ENCODE measurements around the gene PRR29. TPM values are rescaled to one million over a fixed set of nuclear protein-coding genes. Genes with fewer than 3 reads are reported as not detected.

PRR29 gene
- polyA plus RNA-seq, 1 donor from 2014 or later: 2.8 TPM

- H4K20me1 ChIP-seq (ENCODE audit: insufficient read depth): no peaks in the 10 kb centered on the region
- no peak overlapping the region for H3K4me2 ChIP-seq (ENCODE audit: low read length)
- TF ChIP-seq TAF1 (IDR thresholded peaks at IDR 0.05; ENCODE audit: low read depth) (no peak), POLR2AphosphoS5 (IDR thresholded peaks at IDR 0.05) (no peak), RAD21 (conservative IDR thresholded peaks at IDR 0.05) (no peak), SMC3 (conservative IDR thresholded peaks at IDR 0.05; ENCODE audit: poor library complexity) (no peak), EP300 (conservative IDR thresholded peaks at IDR 0.05; ENCODE audit: poor library complexity, severe bottlenecking) (no peak), EZH2 (IDR thresholded peaks at IDR 0.05; ENCODE audit: borderline replicate concordance, insufficient read depth, low read length, poor library complexity, severe bottlenecking) (no peak), MXI1 (conservative IDR thresholded peaks at IDR 0.05; ENCODE audit: poor library complexity, severe bottlenecking) (no peak)
- TF ChIP-seq, protein P1, sequence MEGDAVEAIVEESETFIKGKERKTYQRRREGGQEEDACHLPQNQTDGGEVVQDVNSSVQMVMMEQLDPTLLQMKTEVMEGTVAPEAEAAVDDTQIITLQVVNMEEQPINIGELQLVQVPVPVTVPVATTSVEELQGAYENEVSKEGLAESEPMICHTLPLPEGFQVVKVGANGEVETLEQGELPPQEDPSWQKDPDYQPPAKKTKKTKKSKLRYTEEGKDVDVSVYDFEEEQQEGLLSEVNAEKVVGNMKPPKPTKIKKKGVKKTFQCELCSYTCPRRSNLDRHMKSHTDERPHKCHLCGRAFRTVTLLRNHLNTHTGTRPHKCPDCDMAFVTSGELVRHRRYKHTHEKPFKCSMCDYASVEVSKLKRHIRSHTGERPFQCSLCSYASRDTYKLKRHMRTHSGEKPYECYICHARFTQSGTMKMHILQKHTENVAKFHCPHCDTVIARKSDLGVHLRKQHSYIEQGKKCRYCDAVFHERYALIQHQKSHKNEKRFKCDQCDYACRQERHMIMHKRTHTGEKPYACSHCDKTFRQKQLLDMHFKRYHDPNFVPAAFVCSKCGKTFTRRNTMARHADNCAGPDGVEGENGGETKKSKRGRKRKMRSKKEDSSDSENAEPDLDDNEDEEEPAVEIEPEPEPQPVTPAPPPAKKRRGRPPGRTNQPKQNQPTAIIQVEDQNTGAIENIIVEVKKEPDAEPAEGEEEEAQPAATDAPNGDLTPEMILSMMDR (IDR thresholded peaks at IDR 0.05; ENCODE audit: poor library complexity, severe bottlenecking): no peak
- TF ChIP-seq, protein P2, sequence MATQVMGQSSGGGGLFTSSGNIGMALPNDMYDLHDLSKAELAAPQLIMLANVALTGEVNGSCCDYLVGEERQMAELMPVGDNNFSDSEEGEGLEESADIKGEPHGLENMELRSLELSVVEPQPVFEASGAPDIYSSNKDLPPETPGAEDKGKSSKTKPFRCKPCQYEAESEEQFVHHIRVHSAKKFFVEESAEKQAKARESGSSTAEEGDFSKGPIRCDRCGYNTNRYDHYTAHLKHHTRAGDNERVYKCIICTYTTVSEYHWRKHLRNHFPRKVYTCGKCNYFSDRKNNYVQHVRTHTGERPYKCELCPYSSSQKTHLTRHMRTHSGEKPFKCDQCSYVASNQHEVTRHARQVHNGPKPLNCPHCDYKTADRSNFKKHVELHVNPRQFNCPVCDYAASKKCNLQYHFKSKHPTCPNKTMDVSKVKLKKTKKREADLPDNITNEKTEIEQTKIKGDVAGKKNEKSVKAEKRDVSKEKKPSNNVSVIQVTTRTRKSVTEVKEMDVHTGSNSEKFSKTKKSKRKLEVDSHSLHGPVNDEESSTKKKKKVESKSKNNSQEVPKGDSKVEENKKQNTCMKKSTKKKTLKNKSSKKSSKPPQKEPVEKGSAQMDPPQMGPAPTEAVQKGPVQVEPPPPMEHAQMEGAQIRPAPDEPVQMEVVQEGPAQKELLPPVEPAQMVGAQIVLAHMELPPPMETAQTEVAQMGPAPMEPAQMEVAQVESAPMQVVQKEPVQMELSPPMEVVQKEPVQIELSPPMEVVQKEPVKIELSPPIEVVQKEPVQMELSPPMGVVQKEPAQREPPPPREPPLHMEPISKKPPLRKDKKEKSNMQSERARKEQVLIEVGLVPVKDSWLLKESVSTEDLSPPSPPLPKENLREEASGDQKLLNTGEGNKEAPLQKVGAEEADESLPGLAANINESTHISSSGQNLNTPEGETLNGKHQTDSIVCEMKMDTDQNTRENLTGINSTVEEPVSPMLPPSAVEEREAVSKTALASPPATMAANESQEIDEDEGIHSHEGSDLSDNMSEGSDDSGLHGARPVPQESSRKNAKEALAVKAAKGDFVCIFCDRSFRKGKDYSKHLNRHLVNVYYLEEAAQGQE (IDR thresholded peaks at IDR 0.05; ENCODE audit: borderline replicate concordance): no peak
- no peak overlapping the region for H3K9ac ChIP-seq (ENCODE audit: low read length)
- no peaks in the 10 kb centered on the region for H3K27me3 ChIP-seq (ENCODE audit: insufficient read depth, low read depth, low read length)
- H3K36me3 ChIP-seq (ENCODE audit: insufficient read depth, low read length): no peaks in the 10 kb centered on the region
- no peaks in the 10 kb centered on the region for H3F3A ChIP-seq (ENCODE audit: insufficient read depth, low read length, poor library complexity, severe bottlenecking)
- H3K4me3 ChIP-seq (ENCODE audit: low read length): no peak overlapping the region
- no peaks in the 10 kb centered on the region for H3K79me2 ChIP-seq (replicated peaks; ENCODE audit: insufficient read depth, low read length)
- no peaks in the 10 kb centered on the region for H3K9me2 ChIP-seq (ENCODE audit: insufficient read depth, low read length)
- H3K9me3 ChIP-seq (ENCODE audit: low read length): no peaks in the 10 kb centered on the region
- no peak overlapping the region for H3K27ac ChIP-seq (ENCODE audit: low read length)
- no peak overlapping the region for H2AFZ ChIP-seq (ENCODE audit: low read depth, low read length)
Observed at GRCh38 chr17:63988741-63989621, 9.2 kb upstream of the PRR29 start.

GRCh38 chr17:63989622-63990345, 8.4 kb upstream of the PRR29 start:
- no peaks in the 10 kb centered on the region for H3K79me2 ChIP-seq (replicated peaks; ENCODE audit: insufficient read depth, low read length)
- H3K27me3 ChIP-seq (ENCODE audit: insufficient read depth, low read depth, low read length): no peaks in the 10 kb centered on the region
- no peaks in the 10 kb centered on the region for H3K9me2 ChIP-seq (ENCODE audit: insufficient read depth, low read length)
- no peak overlapping the region for H3K4me3 ChIP-seq (ENCODE audit: low read length)
- H2AFZ ChIP-seq (ENCODE audit: low read depth, low read length): no peak overlapping the region
- H3K4me2 ChIP-seq (ENCODE audit: low read length): no peak overlapping the region
- no peak overlapping the region for H3K27ac ChIP-seq (ENCODE audit: low read length)
- no peaks in the 10 kb centered on the region for H3K9me3 ChIP-seq (ENCODE audit: low read length)
- H4K20me1 ChIP-seq (ENCODE audit: insufficient read depth): no peaks in the 10 kb centered on the region
- no peaks in the 10 kb centered on the region for H3F3A ChIP-seq (ENCODE audit: insufficient read depth, low read length, poor library complexity, severe bottlenecking)
- TF ChIP-seq TAF1 (IDR thresholded peaks at IDR 0.05; ENCODE audit: low read depth): no peak
- TF ChIP-seq SMC3 (conservative IDR thresholded peaks at IDR 0.05; ENCODE audit: poor library complexity): no peak
- no peak for TF ChIP-seq MXI1 (conservative IDR thresholded peaks at IDR 0.05; ENCODE audit: poor library complexity, severe bottlenecking)
- no peak for TF ChIP-seq RAD21 (conservative IDR thresholded peaks at IDR 0.05)
- no peak for TF ChIP-seq EZH2 (IDR thresholded peaks at IDR 0.05; ENCODE audit: borderline replicate concordance, insufficient read depth, low read length, poor library complexity, severe bottlenecking)
- no peak for TF ChIP-seq POLR2AphosphoS5 (IDR thresholded peaks at IDR 0.05)
- no peak for TF ChIP-seq EP300 (conservative IDR thresholded peaks at IDR 0.05; ENCODE audit: poor library complexity, severe bottlenecking)
- TF ChIP-seq, protein P1 (IDR thresholded peaks at IDR 0.05; ENCODE audit: poor library complexity, severe bottlenecking): no peak
- TF ChIP-seq, protein P2 (IDR thresholded peaks at IDR 0.05; ENCODE audit: borderline replicate concordance): no peak
- no peaks in the 10 kb centered on the region for H3K36me3 ChIP-seq (ENCODE audit: insufficient read depth, low read length)
- H3K9ac ChIP-seq (ENCODE audit: low read length): no peak overlapping the region
